Liver (tissue), 3 donors: ENCODE data around the gene TRA2B.

ENCODE experiments used
- CTCF ChIP-seq: fragments of 150-350 bp; IDR thresholded peaks from 2 replicates; pipeline ENCODE4 v1.5.1; 2017; ENCODE audit warnings: improper control_type of control experiment, low read depth, low read length; ENCODE audit not compliant: missing input control
- GABPA ChIP-seq, 2 donors: IDR thresholded peaks in 1 of 2; conservative IDR thresholded peaks in 1 of 2; 2 replicates each; pipeline ENCODE4 v1.6.1; 2016; ENCODE audit warnings: antibody characterized with exemption in 2 of 2, mild to moderate bottlenecking in 1 of 2, moderate library complexity in 1 of 2
- RAD21 ChIP-seq, 2 donors: IDR thresholded peaks; 2 replicates each; pipeline ENCODE4 v1.6.1; 2016; ENCODE audit warnings: antibody characterized with exemption in 2 of 2, mild to moderate bottlenecking in 2 of 2
- RXRA ChIP-seq, 2 donors: IDR thresholded peaks; 2 replicates each; pipeline ENCODE4 v1.6.1; 2017 to 2018; ENCODE audit warnings: antibody characterized with exemption in 2 of 2, mild to moderate bottlenecking in 1 of 2
- SP1 ChIP-seq: IDR thresholded peaks from 2 replicates; pipeline ENCODE4 v1.6.1; 2018; ENCODE audit warnings: antibody characterized with exemption, mild to moderate bottlenecking
- YY1 ChIP-seq: IDR thresholded peaks from 2 replicates; pipeline ENCODE4 v1.6.1; 2016; ENCODE audit warnings: antibody characterized with exemption, mild to moderate bottlenecking
- donor health status: healthy.
- donor health status: healthy.

- TF ChIP-seq YY1, result no peak
- TF ChIP-seq CTCF, result no peak
- no peak for TF ChIP-seq SP1
- TF ChIP-seq RXRA (IDR thresholded peaks at IDR 0.05), result no peak
- TF ChIP-seq RAD21 (IDR thresholded peaks at IDR 0.05), result no peak
- TF ChIP-seq GABPA (IDR thresholded peaks at IDR 0.05 in 1 of 2, conservative IDR thresholded peaks at IDR 0.05 in 1 of 2), result no peak
These were observed 55.9 kb downstream of the TRA2B start for GRCh38 chr3:185881926-185882325.
